Astrocyte of the spinal cord (primary cell): ENCODE data around the gene POU3F1.

Source experiments
- DNase-seq: peaks from one replicate; pipeline ENCODE4 v3.0.0; 2011; ENCODE audit warnings: low read depth, low spot score
- H3K4me3 ChIP-seq: 2 replicates; pipeline ENCODE4 v1.5.1; 2011; ENCODE audit warnings: low read depth, mild to moderate bottlenecking, low read length, moderate library complexity
- in situ Hi-C: cut with HindIII; loops from 2 replicates; pipeline ENCODE4 v1.10.0; 2017; ENCODE audit warnings: low sequenced_read_pairs
- TF ChIP-seq, protein P1 (sequence below): IDR thresholded peaks from 2 replicates; pipeline ENCODE4 v1.5.1; 2012; ENCODE audit warnings: low read depth, mild to moderate bottlenecking, low read length, inconsistent platforms

POU3F1 gene

GRCh38 chr1:38046333-38046883 is at the start of gene POU3F1:
Gene POU3F1 (minus strand): TSS chr1:38046793. CDS start chr1:38046743, 50 bp downstream.
- TF ChIP-seq, protein P1, sequence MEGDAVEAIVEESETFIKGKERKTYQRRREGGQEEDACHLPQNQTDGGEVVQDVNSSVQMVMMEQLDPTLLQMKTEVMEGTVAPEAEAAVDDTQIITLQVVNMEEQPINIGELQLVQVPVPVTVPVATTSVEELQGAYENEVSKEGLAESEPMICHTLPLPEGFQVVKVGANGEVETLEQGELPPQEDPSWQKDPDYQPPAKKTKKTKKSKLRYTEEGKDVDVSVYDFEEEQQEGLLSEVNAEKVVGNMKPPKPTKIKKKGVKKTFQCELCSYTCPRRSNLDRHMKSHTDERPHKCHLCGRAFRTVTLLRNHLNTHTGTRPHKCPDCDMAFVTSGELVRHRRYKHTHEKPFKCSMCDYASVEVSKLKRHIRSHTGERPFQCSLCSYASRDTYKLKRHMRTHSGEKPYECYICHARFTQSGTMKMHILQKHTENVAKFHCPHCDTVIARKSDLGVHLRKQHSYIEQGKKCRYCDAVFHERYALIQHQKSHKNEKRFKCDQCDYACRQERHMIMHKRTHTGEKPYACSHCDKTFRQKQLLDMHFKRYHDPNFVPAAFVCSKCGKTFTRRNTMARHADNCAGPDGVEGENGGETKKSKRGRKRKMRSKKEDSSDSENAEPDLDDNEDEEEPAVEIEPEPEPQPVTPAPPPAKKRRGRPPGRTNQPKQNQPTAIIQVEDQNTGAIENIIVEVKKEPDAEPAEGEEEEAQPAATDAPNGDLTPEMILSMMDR: no peak
- DNase-seq: no peak
- in situ Hi-C loops: no loop called here
- peak within 1 kb of the TSS; percentile 31 for H3K4me3 ChIP-seq

DNA sequence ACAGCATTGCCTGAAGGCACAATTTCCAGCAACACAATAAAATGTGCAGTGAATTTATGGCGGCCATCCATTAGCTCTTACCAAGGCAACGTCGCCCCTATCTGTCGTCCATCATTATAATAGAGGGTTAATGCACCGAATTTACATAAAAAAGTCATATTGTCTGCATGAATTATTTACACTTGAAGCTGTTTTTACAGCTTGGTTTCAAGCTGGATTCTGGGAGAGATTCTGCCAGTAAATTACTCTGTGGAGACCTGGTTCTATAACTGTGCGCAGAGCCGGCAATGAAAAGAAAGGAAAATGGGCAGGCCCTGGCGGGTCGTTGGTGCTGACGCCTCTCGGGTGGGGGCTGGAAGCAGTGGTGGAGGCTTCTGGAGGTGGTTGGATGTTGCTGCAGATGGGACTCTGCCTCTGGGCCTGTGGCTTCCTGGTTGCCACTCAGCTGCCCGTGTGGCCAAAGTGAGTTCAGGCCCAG is 48.9 kb upstream of the POU3F1 start:
- H3K4me3 ChIP-seq: no peak overlapping the region
- TF ChIP-seq, protein P1: no peak
- in situ Hi-C loops: no loop called here
- DNase-seq: no peak

DNA sequence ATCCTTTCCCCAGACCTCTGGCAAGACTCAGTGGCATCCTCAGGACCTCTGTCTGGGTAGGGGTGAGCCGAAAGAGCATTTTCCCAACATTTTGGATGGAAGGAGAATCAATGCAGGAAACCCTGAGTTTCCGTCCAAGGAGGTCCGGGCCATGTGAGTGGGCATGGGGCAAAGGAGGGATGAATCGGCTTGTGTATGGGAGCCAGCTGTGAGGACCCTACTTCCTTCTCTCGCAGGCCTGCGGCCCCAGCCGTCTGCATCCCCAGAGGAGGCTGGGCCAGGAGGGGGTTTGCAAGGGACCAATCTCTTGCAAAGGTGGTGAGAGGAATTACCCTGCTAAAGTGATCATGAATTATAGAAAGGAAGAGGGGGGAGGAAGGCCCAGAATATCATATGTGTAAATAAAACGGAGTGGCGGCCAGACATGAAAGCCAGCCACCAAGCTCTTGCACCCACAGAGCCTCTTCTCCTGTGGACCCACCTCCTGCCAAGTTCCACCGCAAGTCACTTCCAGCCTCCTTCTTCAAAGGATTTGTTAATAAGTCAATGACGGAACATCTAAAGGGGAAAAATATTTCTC is 48.2 kb upstream of the POU3F1 start:
- TF ChIP-seq, protein P1: no peak
- no peak overlapping the region for H3K4me3 ChIP-seq
- in situ Hi-C loops: no loop called here
- no peak for DNase-seq

DNA sequence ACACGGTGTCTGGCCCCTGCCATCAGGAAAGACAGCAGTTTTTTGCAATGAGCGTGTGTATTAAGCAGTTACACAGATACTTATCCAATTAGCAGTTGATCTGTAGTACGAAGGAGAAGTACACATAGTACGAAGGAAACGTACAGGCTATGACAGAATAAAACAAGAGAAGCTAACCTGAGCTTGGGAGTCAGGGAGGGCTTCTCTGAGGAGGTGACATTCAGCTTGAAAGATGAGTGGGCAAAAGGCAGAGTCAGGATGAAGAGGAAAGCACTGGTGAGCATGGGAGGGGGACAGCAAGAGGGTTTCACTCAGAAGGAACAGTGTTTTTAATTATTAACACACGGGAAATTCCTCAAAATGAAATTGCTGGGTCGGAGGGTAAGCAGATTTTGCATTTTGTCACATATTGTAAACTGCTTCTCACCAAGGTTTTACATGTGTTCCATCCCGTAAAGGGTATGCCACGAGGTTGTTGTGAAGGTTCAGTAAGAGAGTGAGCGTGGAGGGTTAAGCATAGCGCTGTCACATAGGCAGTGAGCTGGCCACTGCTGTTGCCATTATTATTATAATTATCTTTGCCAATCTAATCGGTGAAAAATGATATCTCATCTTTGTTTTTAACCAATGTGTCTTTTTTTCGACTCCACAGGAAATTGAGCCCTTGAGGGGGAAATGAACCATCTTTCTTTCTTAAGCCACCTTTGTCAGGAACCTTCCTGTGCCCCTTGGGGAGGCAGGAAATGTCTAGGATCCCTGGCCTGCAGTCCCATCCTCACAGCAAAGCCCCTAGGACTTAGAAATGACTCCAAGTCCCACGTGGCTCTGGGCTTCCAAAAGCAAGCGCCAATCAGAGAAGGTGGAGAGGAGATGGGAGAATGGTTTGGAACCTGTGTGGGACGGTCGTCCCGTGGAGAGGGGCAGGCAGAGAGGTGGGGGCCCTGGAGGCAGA is 47.3 kb upstream of the POU3F1 start:
- TF ChIP-seq, protein P1: no peak
- no peak overlapping the region for H3K4me3 ChIP-seq
- in situ Hi-C loops: no loop called here

DNA sequence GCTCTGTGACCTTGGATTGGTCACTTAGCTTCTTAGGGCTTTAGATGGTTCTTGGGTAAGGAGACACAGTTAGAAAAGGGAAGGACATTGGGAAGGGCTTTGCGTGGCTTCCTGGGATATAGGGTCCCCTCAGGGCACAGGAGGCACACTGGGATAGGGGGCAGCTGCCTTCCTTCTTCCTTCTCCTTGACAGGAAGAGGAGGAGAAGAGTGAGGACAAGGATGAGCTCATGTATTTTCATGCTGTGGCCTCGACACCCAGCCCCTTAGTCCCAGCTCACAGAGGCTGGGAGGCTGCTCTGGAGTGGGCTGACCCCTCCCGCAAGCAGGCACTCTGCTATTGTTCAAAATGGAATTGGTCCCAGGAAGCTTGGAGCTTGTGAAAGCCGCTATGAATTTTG is 45.7 kb upstream of the POU3F1 start:
- in situ Hi-C loops: no loop called here
- no peak for DNase-seq

More for the DNA sequence above, 47.3 kb upstream of the POU3F1 start:
- DNase-seq: no peak

GRCh38 chr1:38090796-38091195 is 44.2 kb upstream of the POU3F1 start:
- no peak overlapping the region for H3K4me3 ChIP-seq
- TF ChIP-seq, protein P1: no peak
- in situ Hi-C loops: no loop called here
- DNase-seq: no peak

More for the DNA sequence above, 45.7 kb upstream of the POU3F1 start:
- TF ChIP-seq, protein P1: no peak
- H3K4me3 ChIP-seq: no peak overlapping the region
